KMS-11 (cell line): Measurements from ENCODE around the gene TMEM151B.
A peak's percentile ranks its signal among the peaks of the same experiment; 100 is the strongest.

Experiments used
- H2AFZ ChIP-seq: fragments of 200-600 bp; sonication (generic); 2 replicates; pipeline ENCODE4 v1.6.1; 2016; ENCODE audit warnings: antibody characterized with exemption, mixed run types, low read depth
- H3K27ac ChIP-seq: fragments of 200-600 bp; sonication (generic); 2 replicates; pipeline ENCODE4 v1.6.1; 2016; ENCODE audit warnings: mild to moderate bottlenecking, mixed run types
- H3K27me3 ChIP-seq: fragments of 200-600 bp; sonication (generic); 2 replicates; pipeline ENCODE4 v1.6.1; 2017; ENCODE audit warnings: mild to moderate bottlenecking, low read depth, mixed run types, moderate library complexity; ENCODE audit not compliant: insufficient read depth
- H3K36me3 ChIP-seq: fragments of 200-600 bp; sonication (generic); 2 replicates; pipeline ENCODE4 v1.6.1; 2017; ENCODE audit warnings: mild to moderate bottlenecking, mixed run types; ENCODE audit not compliant: insufficient read depth
- H3K4me1 ChIP-seq: fragments of 200-600 bp; sonication (generic); 2 replicates; pipeline ENCODE4 v1.6.1; 2016; ENCODE audit warnings: mild to moderate bottlenecking, low read depth, mixed run types; ENCODE audit not compliant: poor library complexity, severe bottlenecking
- H3K4me2 ChIP-seq: fragments of 200-600 bp; sonication (generic); 2 replicates; pipeline ENCODE4 v1.7.0; 2016; ENCODE audit warnings: mild to moderate bottlenecking, mixed run types
- H3K4me3 ChIP-seq: fragments of 200-600 bp; sonication (generic); IDR thresholded peaks from 2 replicates; pipeline ENCODE4 v1.6.1; 2017; ENCODE audit warnings: low read depth, low read length, mixed read lengths; ENCODE audit not compliant: insufficient read depth
- H3K79me2 ChIP-seq: fragments of 200-600 bp; sonication (generic); 2 replicates; pipeline ENCODE4 v1.6.1; 2016; ENCODE audit warnings: low read depth, mixed run types; ENCODE audit not compliant: insufficient read depth
- H3K9ac ChIP-seq: fragments of 200-600 bp; sonication (generic); 2 replicates; pipeline ENCODE4 v1.6.1; 2016; ENCODE audit warnings: mild to moderate bottlenecking, mixed run types
- H4K20me1 ChIP-seq: fragments of 200-600 bp; sonication (generic); 2 replicates; pipeline ENCODE4 v1.6.1; 2016; ENCODE audit warnings: mild to moderate bottlenecking, mixed run types; ENCODE audit not compliant: insufficient read depth
- TF ChIP-seq, protein P1 (sequence below): fragments of 200-600 bp; sonication (generic); conservative IDR thresholded peaks from 2 replicates; pipeline ENCODE4 v1.6.1; 2017; ENCODE audit warnings: low read depth, mild to moderate bottlenecking, antibody characterized with exemption, low read length, moderate library complexity, mixed read lengths

Gene TMEM151B

DNA sequence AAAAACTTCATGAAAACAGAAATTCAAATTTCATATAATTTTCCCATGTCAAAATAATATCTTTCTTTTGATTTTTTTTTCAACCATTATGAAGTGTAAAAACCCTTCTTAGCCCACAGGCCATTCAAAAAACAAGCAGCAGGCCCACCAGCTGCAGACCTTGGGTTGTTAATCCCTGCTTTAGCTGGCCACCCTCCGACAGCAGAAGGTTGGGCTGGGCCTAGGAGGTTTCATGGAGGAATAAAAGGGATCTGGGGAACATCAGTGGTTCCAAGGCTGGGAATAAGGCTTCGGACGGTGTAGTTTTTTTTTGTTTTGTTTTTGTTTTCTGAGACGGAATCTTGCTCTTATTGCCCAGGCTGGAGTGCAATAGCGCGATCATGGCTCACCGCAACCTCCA, 26.9 kb upstream of the TMEM151B start:
- Histone ChIP-seq H3K27ac (no peak overlapping the region), H3K36me3 (peaks cover 7% of the 10 kb centered on the region; the same call in 1 of the 2 replicates), H4K20me1 (peaks cover 10% of the 10 kb centered on the region), H3K4me2 (no peak overlapping the region), H3K9ac (no peak overlapping the region), H2AFZ (no peak overlapping the region), H3K79me2 (peaks cover 15% of the 10 kb centered on the region), H3K4me3 (no peak overlapping the region), H3K4me1 (peaks cover 17% of the 10 kb centered on the region), H3K27me3 (no peaks in the 10 kb centered on the region)
- TF ChIP-seq, protein P1, sequence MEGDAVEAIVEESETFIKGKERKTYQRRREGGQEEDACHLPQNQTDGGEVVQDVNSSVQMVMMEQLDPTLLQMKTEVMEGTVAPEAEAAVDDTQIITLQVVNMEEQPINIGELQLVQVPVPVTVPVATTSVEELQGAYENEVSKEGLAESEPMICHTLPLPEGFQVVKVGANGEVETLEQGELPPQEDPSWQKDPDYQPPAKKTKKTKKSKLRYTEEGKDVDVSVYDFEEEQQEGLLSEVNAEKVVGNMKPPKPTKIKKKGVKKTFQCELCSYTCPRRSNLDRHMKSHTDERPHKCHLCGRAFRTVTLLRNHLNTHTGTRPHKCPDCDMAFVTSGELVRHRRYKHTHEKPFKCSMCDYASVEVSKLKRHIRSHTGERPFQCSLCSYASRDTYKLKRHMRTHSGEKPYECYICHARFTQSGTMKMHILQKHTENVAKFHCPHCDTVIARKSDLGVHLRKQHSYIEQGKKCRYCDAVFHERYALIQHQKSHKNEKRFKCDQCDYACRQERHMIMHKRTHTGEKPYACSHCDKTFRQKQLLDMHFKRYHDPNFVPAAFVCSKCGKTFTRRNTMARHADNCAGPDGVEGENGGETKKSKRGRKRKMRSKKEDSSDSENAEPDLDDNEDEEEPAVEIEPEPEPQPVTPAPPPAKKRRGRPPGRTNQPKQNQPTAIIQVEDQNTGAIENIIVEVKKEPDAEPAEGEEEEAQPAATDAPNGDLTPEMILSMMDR: no peak

DNA sequence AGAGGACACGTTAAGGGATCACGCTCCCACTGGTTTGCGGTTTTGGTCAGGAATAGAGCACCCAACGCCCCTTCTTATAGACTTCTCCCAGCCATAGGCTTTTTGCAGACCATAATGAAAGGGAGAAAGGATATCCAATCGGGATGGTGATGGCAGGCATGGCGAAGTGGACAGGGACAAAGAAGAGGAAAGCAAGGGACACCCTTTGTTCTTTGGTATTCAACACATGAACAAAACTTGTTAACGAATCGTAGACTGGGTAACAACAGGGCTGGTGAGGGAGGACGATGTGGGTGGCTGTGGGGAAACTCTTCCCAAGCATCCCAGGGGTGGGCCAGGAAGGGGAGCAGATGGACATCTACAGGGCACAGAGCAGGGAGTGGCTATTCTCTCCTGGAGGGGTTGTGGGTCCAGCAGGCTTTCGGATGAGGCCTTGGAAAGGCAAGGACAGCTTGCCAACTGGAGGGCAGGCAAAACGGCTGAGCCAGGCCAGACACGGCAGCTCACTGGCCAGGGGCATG, 24.8 kb upstream of the TMEM151B start:
- H3K4me3 ChIP-seq: no peak overlapping the region
- TF ChIP-seq, protein P1: no peak
- peaks cover 31% of the 10 kb centered on the region for H4K20me1 ChIP-seq
- peaks cover 36% of the 10 kb centered on the region for H3K79me2 ChIP-seq
- peak overlapping the region; percentile 61 for H3K4me2 ChIP-seq
- peak overlapping the region; percentile 63 for H2AFZ ChIP-seq
- no peaks in the 10 kb centered on the region for H3K27me3 ChIP-seq
- H3K4me1 ChIP-seq: peaks cover 34% of the 10 kb centered on the region
- peaks cover 28% of the 10 kb centered on the region; the same call in 1 of the 2 replicates for H3K36me3 ChIP-seq
- peak overlapping the region; percentile 98; the same call in 1 of the 2 replicates for H3K9ac ChIP-seq
- no peak overlapping the region for H3K27ac ChIP-seq

DNA sequence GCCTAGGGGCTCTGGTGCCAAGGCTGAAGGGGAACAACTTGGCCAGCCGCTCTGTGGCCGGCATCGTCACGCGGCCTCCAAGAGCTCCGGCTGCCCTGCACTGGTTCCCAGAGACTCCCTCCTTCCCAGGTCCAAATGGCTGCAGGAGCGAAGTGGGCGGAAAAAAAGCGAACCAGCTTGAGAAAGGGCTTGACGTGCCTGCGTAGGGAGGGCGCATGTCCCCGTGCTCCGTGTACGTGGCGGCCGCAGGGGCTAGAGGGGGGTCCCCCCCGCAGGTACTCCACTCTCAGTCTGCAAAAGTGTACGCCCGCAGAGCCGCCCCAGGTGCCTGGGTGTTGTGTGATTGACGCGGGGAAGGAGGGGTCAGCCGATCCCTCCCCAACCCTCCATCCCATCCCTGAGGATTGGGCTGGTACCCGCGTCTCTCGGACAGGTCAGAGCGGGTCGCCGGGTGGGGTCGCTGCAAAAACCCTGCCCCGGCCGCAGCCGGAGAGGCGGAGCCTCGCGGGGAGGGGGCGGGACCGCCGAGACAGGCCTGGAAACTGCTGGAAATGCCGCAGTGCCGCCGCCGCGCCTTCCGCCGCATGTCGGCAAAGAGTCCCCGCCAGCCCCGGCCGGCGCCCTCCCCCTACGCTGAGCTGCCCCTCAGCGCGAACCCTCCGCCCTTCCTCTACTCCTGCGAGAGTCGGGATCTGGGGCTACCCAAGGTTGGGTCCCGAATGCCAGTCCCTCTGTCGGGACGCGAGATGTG, 24.2 kb upstream of the TMEM151B start:
- H2AFZ ChIP-seq: peak overlapping the region; percentile 63
- peak overlapping the region; percentile 61 for H3K4me2 ChIP-seq
- no peaks in the 10 kb centered on the region for H3K27me3 ChIP-seq
- TF ChIP-seq, protein P1: no peak
- peaks cover 38% of the 10 kb centered on the region for H4K20me1 ChIP-seq
- peak overlapping the region; percentile 98 for H3K9ac ChIP-seq
- H3K36me3 ChIP-seq: peaks cover 35% of the 10 kb centered on the region; the same call in 1 of the 2 replicates
- H3K79me2 ChIP-seq: peaks cover 42% of the 10 kb centered on the region
- no peak overlapping the region for H3K4me3 ChIP-seq
- H3K27ac ChIP-seq: peak overlapping the region; percentile 91
- H3K4me1 ChIP-seq: peaks cover 40% of the 10 kb centered on the region

DNA sequence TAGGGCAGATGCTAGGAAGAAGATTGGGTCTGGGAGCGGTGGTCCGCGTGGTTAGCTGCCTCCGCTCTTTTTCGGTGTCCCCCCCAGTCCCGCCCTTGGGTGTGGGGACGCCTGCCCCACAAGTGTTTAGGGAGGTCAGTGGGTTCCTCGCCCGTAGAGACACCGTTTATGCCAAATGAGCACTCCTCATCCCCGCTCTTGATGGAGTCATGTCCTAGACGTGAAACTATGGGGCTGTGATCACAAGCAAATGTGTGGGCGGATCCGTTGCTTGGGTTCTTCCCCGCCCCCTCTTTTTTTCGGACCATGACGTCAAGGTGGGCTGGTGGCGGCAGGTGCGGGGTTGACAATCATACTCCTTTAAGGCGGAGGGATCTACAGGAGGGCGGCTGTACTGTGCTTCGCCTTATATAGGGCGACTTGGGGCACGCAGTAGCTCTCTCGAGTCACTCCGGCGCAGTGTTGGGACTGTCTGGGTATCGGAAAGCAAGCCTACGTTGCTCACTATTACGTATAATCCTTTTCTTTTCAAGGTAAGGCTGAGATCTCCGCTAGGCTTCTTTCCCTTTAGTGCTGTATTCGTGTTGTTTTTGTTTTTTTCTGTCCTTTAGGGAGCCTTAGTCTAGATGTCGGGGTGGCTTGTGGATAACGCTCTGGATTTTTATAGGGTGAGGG, 23.4 kb upstream of the TMEM151B start, which contains the start of gene HSP90AB1:
Gene HSP90AB1 (plus strand): TSS at position 439 of the 675 bp plus-strand sequence. CDS start 1,529 bp downstream, outside the sequence.
- Histone ChIP-seq H3K4me1 (peaks cover 45% of the 10 kb centered on the region), H3K79me2 (peaks cover 49% of the 10 kb centered on the region), H4K20me1 (peaks cover 45% of the 10 kb centered on the region), H3K4me2 (peak within 1 kb of the TSS; percentile 99), H3K27ac (peak within 1 kb of the TSS; percentile 91), H3K9ac (peak within 1 kb of the TSS; percentile 98), H3K36me3 (peaks cover 42% of the 10 kb centered on the region; the same call in 1 of the 2 replicates), H3K27me3 (no peaks in the 10 kb centered on the region), H3K4me3 (no peak within 1 kb of the TSS), H2AFZ (peak within 1 kb of the TSS; percentile 63)
- TF ChIP-seq, protein P1: no peak
